ENCODE results near the gene CEP104. TPM values are rescaled to one million over a fixed set of nuclear protein-coding genes. Genes with fewer than 3 reads are reported as not detected.

The CEP104 gene
- total RNA-seq, 1 donor from 2014 or later: 47.3 TPM

GRCh38 chr1:3778590-3779264 lies 78.3 kb downstream of the CEP104 start:
- H3K27me3 ChIP-seq (ENCODE audit: control insufficient read depth, insufficient read depth, low read length): no peaks in the 10 kb centered on the region
- peaks cover 3% of the 10 kb centered on the region for H3K36me3 ChIP-seq (ENCODE audit: control insufficient read depth, insufficient read depth, low read length)
- TF ChIP-seq CTCF (IDR thresholded peaks at IDR 0.05; ENCODE audit: insufficient read depth, low read length, poor library complexity, severe bottlenecking): no peak
- no peak for DNase-seq (ENCODE audit: low read depth)
- no peak overlapping the region for H3K4me3 ChIP-seq (ENCODE audit: low read depth, low read length)

- no peaks in the 10 kb centered on the region for H3K27me3 ChIP-seq (ENCODE audit: control insufficient read depth, insufficient read depth, low read length)
- TF ChIP-seq CTCF (IDR thresholded peaks at IDR 0.05; ENCODE audit: insufficient read depth, low read length, poor library complexity, severe bottlenecking): no peak
- no peak overlapping the region for H3K4me3 ChIP-seq (ENCODE audit: low read depth, low read length)
- DNase-seq (ENCODE audit: low read depth): no peak
- H3K36me3 ChIP-seq (ENCODE audit: control insufficient read depth, insufficient read depth, low read length): peaks cover 3% of the 10 kb centered on the region
Measured at GRCh38 chr1:3777647-3778589, 79.1 kb downstream of the CEP104 start.

- H3K27me3 ChIP-seq (ENCODE audit: control insufficient read depth, insufficient read depth, low read length): no peaks in the 10 kb centered on the region
- no peak for TF ChIP-seq CTCF (IDR thresholded peaks at IDR 0.05; ENCODE audit: insufficient read depth, low read length, poor library complexity, severe bottlenecking)
- no peak overlapping the region for H3K4me3 ChIP-seq (ENCODE audit: low read depth, low read length)
- peaks cover 1% of the 10 kb centered on the region for H3K36me3 ChIP-seq (ENCODE audit: control insufficient read depth, insufficient read depth, low read length)
- no peak for DNase-seq (ENCODE audit: low read depth)
Measured at GRCh38 chr1:3777078-3777547, 79.9 kb downstream of the CEP104 start.

GRCh38 chr1:3776231-3776961 lies 80.6 kb downstream of the CEP104 start:
- no peak for DNase-seq (ENCODE audit: low read depth)
- Histone ChIP-seq H3K4me3 (ENCODE audit: low read depth, low read length) (no peak overlapping the region), H3K27me3 (ENCODE audit: control insufficient read depth, insufficient read depth, low read length) (peaks cover under 1% of the 10 kb centered on the region), H3K36me3 (ENCODE audit: control insufficient read depth, insufficient read depth, low read length) (peaks cover 1% of the 10 kb centered on the region)
- no peak for TF ChIP-seq CTCF (IDR thresholded peaks at IDR 0.05; ENCODE audit: insufficient read depth, low read length, poor library complexity, severe bottlenecking)

- peak; percentile 37 for DNase-seq (ENCODE audit: low read depth)
- peaks cover 5% of the 10 kb centered on the region for H3K27me3 ChIP-seq (ENCODE audit: control insufficient read depth, insufficient read depth, low read length)
- peaks cover 1% of the 10 kb centered on the region for H3K36me3 ChIP-seq (ENCODE audit: control insufficient read depth, insufficient read depth, low read length)
- no peak overlapping the region for H3K4me3 ChIP-seq (ENCODE audit: low read depth, low read length)
- TF ChIP-seq CTCF (IDR thresholded peaks at IDR 0.05; ENCODE audit: insufficient read depth, low read length, poor library complexity, severe bottlenecking): peak; percentile 54
Measured at GRCh38 chr1:3775490-3776230, 81.4 kb downstream of the CEP104 start.
